B cell (primary cell): ENCODE measurements around the gene CCDC8. TPM values are rescaled to one million over a fixed set of nuclear protein-coding genes. Genes with fewer than 3 reads are reported as not detected.

Experiments
- ATAC-seq: fragments of 200-7000 bp; cut with Tn5 transposase; one replicate; pipeline ENCODE4 v1.10.0; 2021; ENCODE audit warnings: low read depth, mild to moderate bottlenecking, moderate number of reproducible peaks, moderate library complexity
- CTCF ChIA-PET: fragments of 350-600 bp; sonication (Branson Sonifier 250); formaldehyde crosslinking; loops from one replicate; lab custom pipeline; 2021; ENCODE audit warnings: antibody characterized with exemption, inconsistent platforms; lab: Charles Lee
- POLR2A ChIA-PET: fragments of 350-600 bp; sonication (Branson Sonifier 250); formaldehyde crosslinking; loops from one replicate; lab custom pipeline; 2021; ENCODE audit warnings: antibody characterized with exemption; lab: Charles Lee
- DNase-seq: peaks from one replicate; pipeline ENCODE4 v3.0.0; 2013
- H2AFZ ChIP-seq: 2 replicates; pipeline ENCODE4 v1.6.1; 2012; ENCODE audit warnings: mild to moderate bottlenecking, low read depth, low read length; ENCODE audit not compliant: insufficient read depth, poor library complexity, severe bottlenecking
- H3K27ac ChIP-seq, 2 donors: 1 replicate in 1 of 2; 2 replicates in 1 of 2; pipeline ENCODE4 v1.5.1; 2012 to 2013; ENCODE audit warnings: low read length in 2 of 2, mild to moderate bottlenecking in 2 of 2, moderate library complexity in 1 of 2
- H3K27me3 ChIP-seq, 4 experiments: fragments of 200-600 bp in 1 of 4; sonication (generic) in 1 of 4; replicated peaks in 1 of 4; 1 replicate in 2 of 4; 2 replicates in 2 of 4; pipeline versions ENCODE4 v1.6.1 to v1.7.0; 2013 to 2016; ENCODE audit warnings: low read length in 3 of 4, mild to moderate bottlenecking in 2 of 4, mixed read lengths in 1 of 4, moderate library complexity in 1 of 4; ENCODE audit not compliant: insufficient read depth in 4 of 4, control insufficient read depth in 3 of 4; ENCODE audit errors: control extremely low read depth in 1 of 4
- H3K36me3 ChIP-seq, 2 experiments: replicated peaks in 1 of 2; 1 replicate in 1 of 2; 2 replicates in 1 of 2; pipeline versions ENCODE4 v1.6.1 to v1.7.1; 2013; ENCODE audit warnings: low read length in 1 of 2; ENCODE audit not compliant: insufficient read depth in 2 of 2, control insufficient read depth in 1 of 2; ENCODE audit errors: control extremely low read depth in 1 of 2, extremely low read depth in 1 of 2
- H3K4me1 ChIP-seq, 2 donors: fragments of 200-600 bp in 1 of 2; sonication (generic) in 1 of 2; 1 replicate in 1 of 2; 2 replicates in 1 of 2; pipeline versions ENCODE4 v1.5.1 to v1.6.1; 2013 to 2017; ENCODE audit warnings: low read length in 2 of 2; ENCODE audit not compliant: control insufficient read depth in 2 of 2, insufficient read depth in 2 of 2
- H3K4me2 ChIP-seq: replicated peaks from 2 replicates; pipeline ENCODE3; 2012; ENCODE audit warnings: mild to moderate bottlenecking, low read depth, low read length; ENCODE audit not compliant: poor library complexity, severe bottlenecking
- H3K4me3 ChIP-seq, 5 experiments: fragments of 200-600 bp in 1 of 5; sonication (generic) in 1 of 5; 1 replicate in 3 of 5; 2 replicates in 2 of 5; pipeline versions ENCODE4 v1.5.1 to v1.7.0; 2011 to 2016; ENCODE audit warnings: low read length in 4 of 5, mild to moderate bottlenecking in 4 of 5, low read depth in 2 of 5, control low read depth in 1 of 5, moderate library complexity in 1 of 5; ENCODE audit not compliant: insufficient read depth in 1 of 5; ENCODE audit errors: control extremely low read depth in 1 of 5, extremely low read depth in 1 of 5
- H3K79me2 ChIP-seq: fragments of 200-600 bp; sonication (generic); one replicate; pipeline ENCODE4 v1.6.0; 2016; ENCODE audit warnings: low read length; ENCODE audit not compliant: control insufficient read depth, insufficient read depth
- H3K9ac ChIP-seq: fragments of 200-600 bp; sonication (generic); 2 replicates; pipeline ENCODE4 v1.6.1; 2017; ENCODE audit warnings: mild to moderate bottlenecking, low read length, moderate library complexity
- H3K9me3 ChIP-seq, 3 donors: one replicate each; pipeline versions ENCODE4 v1.6.1 to v1.7.1; 2013; ENCODE audit warnings: low read length in 2 of 3; ENCODE audit not compliant: control insufficient read depth in 2 of 3, insufficient read depth in 1 of 3; ENCODE audit errors: control extremely low read depth in 1 of 3
- H4K20me1 ChIP-seq: 2 replicates; pipeline ENCODE4 v1.6.0; 2012; ENCODE audit warnings: mild to moderate bottlenecking, low read length; ENCODE audit not compliant: insufficient read depth, control insufficient read depth, poor library complexity, severe bottlenecking
- H3K27ac Mint-ChIP-seq: one replicate; pipeline ENCODE4 v1.8.0; 2021; ENCODE audit warnings: mixed read lengths
- H3K27me3 Mint-ChIP-seq: one replicate; pipeline ENCODE4 v1.8.0; 2021; ENCODE audit warnings: mixed read lengths
- H3K4me1 Mint-ChIP-seq: one replicate; pipeline ENCODE4 v1.8.0; 2021; ENCODE audit warnings: mixed read lengths
- H3K4me3 Mint-ChIP-seq: one replicate; pipeline ENCODE4 v1.8.0; 2021; ENCODE audit warnings: mixed read lengths
- H3K9me3 Mint-ChIP-seq: one replicate; pipeline ENCODE4 v1.8.0; 2022; ENCODE audit warnings: mixed read lengths; ENCODE audit not compliant: insufficient read depth
- CTCF ChIP-seq: fragments of 200-600 bp; IDR thresholded peaks from one replicate; pipeline ENCODE4 v1.8.0; 2022; ENCODE audit warnings: antibody characterized with exemption, mild to moderate bottlenecking
- EZH2 ChIP-seq: IDR thresholded peaks from 2 replicates; pipeline ENCODE4 v1.6.1; 2012; ENCODE audit warnings: borderline replicate concordance, low read depth, mild to moderate bottlenecking, moderate library complexity, low read length; ENCODE audit not compliant: insufficient read depth, poor library complexity, severe bottlenecking
- WGBS: methylation state at CpG from one replicate; pipeline ENCODE4 v1.1.5; 2013; ENCODE audit warnings: missing lambda C conversion rate; ENCODE audit not compliant: insufficient coverage; 5-methylcytosine and 5-hydroxymethylcytosine counted together
- intact Hi-C: fragments of 100-400 bp; cut with micrococcal nuclease; formaldehyde crosslinking; loops from one replicate; pipeline ENCODE4 v1.10.0; 2022
- polyA plus RNA-seq: library from polyadenylated mRNA; depleted of rRNA; stranded (reverse); fragments of >200 nt; gene quantifications from 2 replicates; pipeline ENCODE4 v1.2.3, GENCODE V29; 2012
- total RNA-seq, 2 donors: library from RNA; stranded (reverse); fragments of 120-200 nt in 1 of 2; gene quantifications; 1 replicate in 1 of 2; 2 replicates in 1 of 2; pipeline versions ENCODE4 v1.2.3 to v1.2.4, GENCODE V29; 2013 to 2022

The CCDC8 gene
- total and polyA plus RNA-seq, 2 donors (not counting 1 experiment from before 2014, with no cell fraction given) = not detected

- ChIA-PET POLR2A (no interaction called here), CTCF (no interaction called here)
- WGBS = 100% methylated on average over 1 of the region's 2 CpGs
- Histone ChIP-seq H3K9me3 (peaks cover 0 to 3% (median 0%) of the 10 kb centered on the region in 3 donors), H3K79me2 (no peaks in the 10 kb centered on the region), H3K4me2 (no peak overlapping the region), H4K20me1 (no peaks in the 10 kb centered on the region), H3K9ac (no peak overlapping the region), H3K4me3 (no peak overlapping the region), H3K27ac (no peak overlapping the region), H3K4me1 (no peaks in the 10 kb centered on the region), H2AFZ (no peak overlapping the region), H3K27me3 (peaks cover 0 to 7% (median 0%) of the 10 kb centered on the region in 4 experiments), H3K36me3 (no peaks in the 10 kb centered on the region)
- intact Hi-C loops = no loop called here
- no peaks in the 10 kb centered on the region for H3K9me3 Mint-ChIP-seq
- no peak overlapping the region for H3K4me3 Mint-ChIP-seq
- H3K27me3 Mint-ChIP-seq = peaks cover 17% of the 10 kb centered on the region
- DNase-seq (no peak), ATAC-seq (no peak)
- no peaks in the 10 kb centered on the region for H3K4me1 Mint-ChIP-seq
- no peak for TF ChIP-seq CTCF
- no peak for TF ChIP-seq EZH2
- H3K27ac Mint-ChIP-seq = no peak overlapping the region
Observed at GRCh38 chr19:46460055-46460454, 46.7 kb upstream of the CCDC8 start.

- no CpG with 5 or more reads among the region's 5 CpGs for WGBS
Observed at GRCh38 chr19:46456930-46457329, 43.6 kb upstream of the CCDC8 start.

More at GRCh38 chr19:46456930-46457329, 43.6 kb upstream of the CCDC8 start:
- no peaks in the 10 kb centered on the region for H3K9me3 Mint-ChIP-seq
- Histone ChIP-seq H2AFZ (no peak overlapping the region), H3K27me3 (peaks cover 0 to 4% (median 0%) of the 10 kb centered on the region in 4 experiments), H3K36me3 (no peaks in the 10 kb centered on the region), H3K9ac (no peak overlapping the region), H3K4me1 (no peaks in the 10 kb centered on the region), H4K20me1 (no peaks in the 10 kb centered on the region), H3K4me2 (no peak overlapping the region), H3K4me3 (no peak overlapping the region), H3K79me2 (no peaks in the 10 kb centered on the region), H3K27ac (no peak overlapping the region), H3K9me3 (peaks cover 0 to 3% (median 0%) of the 10 kb centered on the region in 3 donors)
- H3K27me3 Mint-ChIP-seq = peaks cover 17% of the 10 kb centered on the region
- no peaks in the 10 kb centered on the region for H3K4me1 Mint-ChIP-seq
- ChIA-PET POLR2A (interaction anchor here (0.6 kb wide), 1 partner anchor 85 kb away, joined by 4 read pairs; no protein-coding TSS in a partner anchor), CTCF (interaction anchor here (1.3 kb wide), 1 partner anchor 86 kb away, joined by 3 read pairs; no protein-coding TSS in a partner anchor)
- TF ChIP-seq CTCF (no peak), EZH2 (no peak)
- H3K27ac Mint-ChIP-seq = no peak overlapping the region
- no peak for DNase-seq
- H3K4me3 Mint-ChIP-seq = no peak overlapping the region
- intact Hi-C loops = no loop called here
- ATAC-seq = no peak
